Thyroid gland (tissue), 4 donors: ENCODE data around the gene DDI1. TPM values are rescaled to one million over a fixed set of nuclear protein-coding genes. Genes with fewer than 3 reads are reported as not detected.

ENCODE experiments used
- DNase-seq, 2 donors: peaks; one replicate each; pipeline ENCODE4 v3.0.0-alpha.2; 2019
- H3K27ac ChIP-seq, 3 donors: fragments of 200-600 bp; sonication (generic); 1 replicate in 2 of 3; 2 replicates in 1 of 3; pipeline ENCODE4 v1.5.1; 2016 to 2019; ENCODE audit warnings: mild to moderate bottlenecking in 1 of 3, moderate library complexity in 1 of 3
- H3K27me3 ChIP-seq: fragments of 200-600 bp; sonication (generic); one replicate; pipeline ENCODE4 v1.5.1; 2019
- H3K36me3 ChIP-seq, 2 donors: fragments of 200-600 bp; sonication (generic); one replicate each; pipeline ENCODE4 v1.5.1; 2016 to 2019
- H3K4me1 ChIP-seq, 2 donors: fragments of 200-600 bp; sonication (generic); one replicate each; pipeline ENCODE4 v1.5.1; 2017 to 2019
- H3K4me3 ChIP-seq, 3 donors: fragments of 200-600 bp; sonication (generic); replicated peaks in 1 of 3; 1 replicate in 2 of 3; 2 replicates in 1 of 3; pipeline ENCODE4 v1.5.1; 2016; ENCODE audit warnings: mild to moderate bottlenecking in 1 of 3
- H3K9me3 ChIP-seq: fragments of 200-600 bp; sonication (generic); one replicate; pipeline ENCODE4 v1.5.1; 2017
- POLR2A ChIP-seq, 2 donors: fragments of 450-650 bp; IDR thresholded peaks; one replicate each; pipeline ENCODE4 v1.6.1; 2017; ENCODE audit warnings: antibody characterized with exemption in 2 of 2, mild to moderate bottlenecking in 2 of 2, moderate library complexity in 1 of 2
- WGBS, 2 donors: methylation state at CpG; one replicate each; pipeline ENCODE4 v1.1.5; 2017; 5-methylcytosine and 5-hydroxymethylcytosine counted together
- intact Hi-C: fragments of 100-400 bp; cut with DNase I; formaldehyde crosslinking; loops from one replicate; pipeline ENCODE4 v1.15.1; 2023
- total RNA-seq, 4 donors: library from RNA; depleted of rRNA; stranded (reverse); fragments of >200 nt; gene quantifications; one replicate each; pipeline ENCODE4 v1.2.3, GENCODE V29; 2016
- TF ChIP-seq, protein P1 (sequence below), 6 experiments: fragments of 200-600 bp in 3 of 6; fragments of 450-650 bp in 3 of 6; sonication (generic) in 3 of 6; IDR thresholded peaks; one replicate each; pipeline ENCODE4 v1.5.1; 2016 to 2019; ENCODE audit warnings: antibody characterized with exemption in 6 of 6, mild to moderate bottlenecking in 2 of 6, inconsistent platforms in 1 of 6, moderate library complexity in 1 of 6

DDI1 gene
- total RNA-seq, 4 donors from 2014 or later = 0.13 TPM; not detected in 3

DNA sequence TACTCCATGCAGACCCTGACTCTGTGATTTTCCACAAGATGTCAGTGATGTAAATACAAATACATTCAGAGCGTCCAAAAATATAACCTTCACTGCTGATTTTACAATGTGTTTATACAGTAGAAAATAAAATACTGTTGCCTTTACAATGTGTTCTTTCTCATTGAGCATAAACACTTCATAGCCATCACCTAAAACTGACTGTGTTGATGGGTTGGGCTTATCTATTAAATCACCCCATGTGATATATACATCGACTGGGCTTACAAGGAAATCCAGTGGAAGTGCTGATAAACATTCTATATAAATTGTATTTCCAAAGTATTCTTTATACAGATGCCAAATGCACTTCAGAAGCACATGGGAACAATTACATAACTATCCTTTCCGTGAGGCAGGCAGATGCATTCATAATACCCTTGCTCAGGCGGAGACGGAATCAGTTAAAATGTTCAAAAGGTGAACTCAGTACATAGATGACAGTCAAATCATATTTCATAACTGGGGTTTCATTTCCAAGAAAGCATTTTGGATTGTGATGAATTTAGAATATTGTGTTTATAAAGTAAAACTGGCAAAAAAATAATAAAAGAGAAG, 27.7 kb downstream of the DDI1 start:
- no peak overlapping the region for H3K27ac ChIP-seq
- DNase-seq = no peak
- no peak overlapping the region for H3K4me3 ChIP-seq
- H3K9me3 ChIP-seq = no peaks in the 10 kb centered on the region
- no peaks in the 10 kb centered on the region for H3K27me3 ChIP-seq
- intact Hi-C loops = no loop called here
- H3K36me3 ChIP-seq = no peaks in the 10 kb centered on the region
- no peaks in the 10 kb centered on the region for H3K4me1 ChIP-seq
- WGBS, 2 donors = 82 to 86% methylated on average over 5 of the region's 5 CpGs
- TF ChIP-seq, protein P1, sequence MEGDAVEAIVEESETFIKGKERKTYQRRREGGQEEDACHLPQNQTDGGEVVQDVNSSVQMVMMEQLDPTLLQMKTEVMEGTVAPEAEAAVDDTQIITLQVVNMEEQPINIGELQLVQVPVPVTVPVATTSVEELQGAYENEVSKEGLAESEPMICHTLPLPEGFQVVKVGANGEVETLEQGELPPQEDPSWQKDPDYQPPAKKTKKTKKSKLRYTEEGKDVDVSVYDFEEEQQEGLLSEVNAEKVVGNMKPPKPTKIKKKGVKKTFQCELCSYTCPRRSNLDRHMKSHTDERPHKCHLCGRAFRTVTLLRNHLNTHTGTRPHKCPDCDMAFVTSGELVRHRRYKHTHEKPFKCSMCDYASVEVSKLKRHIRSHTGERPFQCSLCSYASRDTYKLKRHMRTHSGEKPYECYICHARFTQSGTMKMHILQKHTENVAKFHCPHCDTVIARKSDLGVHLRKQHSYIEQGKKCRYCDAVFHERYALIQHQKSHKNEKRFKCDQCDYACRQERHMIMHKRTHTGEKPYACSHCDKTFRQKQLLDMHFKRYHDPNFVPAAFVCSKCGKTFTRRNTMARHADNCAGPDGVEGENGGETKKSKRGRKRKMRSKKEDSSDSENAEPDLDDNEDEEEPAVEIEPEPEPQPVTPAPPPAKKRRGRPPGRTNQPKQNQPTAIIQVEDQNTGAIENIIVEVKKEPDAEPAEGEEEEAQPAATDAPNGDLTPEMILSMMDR (IDR thresholded peaks at IDR 0.05) = no peak
- TF ChIP-seq POLR2A (IDR thresholded peaks at IDR 0.05) = no peak

DNA sequence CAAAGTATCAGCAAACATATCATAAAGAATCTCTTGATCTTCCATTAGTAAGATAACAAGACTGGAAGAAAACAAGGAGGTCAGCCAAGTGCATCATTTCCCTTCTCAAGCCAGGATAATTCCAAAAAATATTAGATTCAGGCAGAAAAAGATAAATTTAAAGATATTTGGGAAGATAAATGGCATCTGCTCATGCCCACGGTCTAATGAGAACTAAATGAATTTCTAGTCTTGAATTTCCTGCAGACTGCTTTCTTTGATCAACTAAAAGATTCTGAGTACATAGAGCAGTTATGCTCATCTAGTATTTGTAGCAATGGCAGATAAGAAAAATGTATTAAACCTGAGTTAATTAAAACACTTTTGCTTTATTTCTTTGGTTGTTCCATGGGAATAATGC, 31.1 kb downstream of the DDI1 start:
- WGBS, 2 donors = 74 to 77% methylated on average over 1 of the region's 1 CpG
- Histone ChIP-seq H3K4me1 (no peaks in the 10 kb centered on the region), H3K36me3 (no peaks in the 10 kb centered on the region), H3K9me3 (no peaks in the 10 kb centered on the region), H3K27ac (no peak overlapping the region), H3K4me3 (no peak overlapping the region), H3K27me3 (no peaks in the 10 kb centered on the region)
- TF ChIP-seq, protein P1 (IDR thresholded peaks at IDR 0.05) = no peak
- TF ChIP-seq POLR2A (IDR thresholded peaks at IDR 0.05) = no peak
- DNase-seq = no peak
- intact Hi-C loops = no loop called here

DNA sequence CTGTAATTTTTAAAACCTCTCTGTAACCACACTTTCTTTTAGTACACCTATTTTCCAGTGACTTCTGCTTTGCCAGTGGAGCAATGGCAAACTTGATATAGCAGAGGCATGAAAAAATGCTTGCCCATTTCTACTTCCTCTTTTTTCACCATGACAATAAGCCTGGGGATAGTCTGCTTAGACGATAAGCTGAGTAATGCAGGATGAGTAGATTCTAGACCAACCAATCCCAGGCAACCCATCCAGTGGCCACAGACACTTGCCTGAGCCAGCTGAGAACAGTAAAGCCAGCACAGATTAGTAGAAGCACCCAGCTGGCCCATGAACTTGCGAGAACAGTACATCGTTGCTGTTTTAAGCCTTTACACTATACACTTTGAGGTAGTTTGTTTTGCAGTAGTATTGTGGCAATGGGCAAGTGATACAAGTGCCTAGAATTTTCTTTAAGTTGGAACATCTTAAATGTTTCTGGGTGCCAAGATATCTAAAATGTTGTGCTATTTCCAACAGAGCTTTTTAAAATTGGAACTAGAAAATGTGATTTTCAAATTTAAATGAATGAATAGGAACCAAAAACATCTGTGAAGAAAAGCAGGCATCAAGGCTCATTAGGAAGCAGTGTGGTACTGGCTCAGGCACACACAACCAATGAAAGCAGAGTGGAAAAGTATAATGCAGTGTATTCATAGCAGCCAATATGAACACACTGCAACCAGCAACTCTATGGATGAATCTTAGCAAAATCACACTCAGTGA, 37.7 kb downstream of the DDI1 start:
- no peaks in the 10 kb centered on the region for H3K4me1 ChIP-seq
- WGBS, 2 donors = 44 to 46% methylated on average over 3 of the region's 3 CpGs
- TF ChIP-seq POLR2A (IDR thresholded peaks at IDR 0.05) = no peak
- TF ChIP-seq, protein P1 (IDR thresholded peaks at IDR 0.05) = no peak
- DNase-seq = no peak
- intact Hi-C loops = no loop called here
- H3K4me3 ChIP-seq = no peak overlapping the region
- no peaks in the 10 kb centered on the region for H3K27me3 ChIP-seq
- no peaks in the 10 kb centered on the region for H3K36me3 ChIP-seq
- no peaks in the 10 kb centered on the region for H3K9me3 ChIP-seq
- no peak overlapping the region for H3K27ac ChIP-seq

DNA sequence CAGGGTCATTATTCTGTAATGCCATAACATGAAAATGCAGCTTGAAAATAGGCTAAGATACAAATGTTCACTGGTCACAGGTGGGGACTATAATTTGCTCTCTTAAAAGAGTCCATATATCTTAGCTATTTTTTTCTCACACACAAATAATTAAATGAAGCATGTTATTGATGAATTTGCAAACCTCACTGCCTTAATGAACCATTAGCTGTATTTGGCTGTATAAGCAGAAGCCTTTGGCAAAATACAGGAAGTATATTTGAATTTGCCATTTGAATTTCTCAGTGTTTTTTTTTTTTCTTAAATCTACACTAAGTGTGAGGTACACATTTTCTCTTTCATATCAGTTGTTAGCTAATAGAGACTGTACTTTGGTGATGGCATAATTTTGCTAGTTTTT, 38.7 kb downstream of the DDI1 start:
- TF ChIP-seq, protein P1 (IDR thresholded peaks at IDR 0.05) = no peak
- no peak for TF ChIP-seq POLR2A (IDR thresholded peaks at IDR 0.05)
- no peaks in the 10 kb centered on the region for H3K27me3 ChIP-seq
- no peak overlapping the region for H3K4me3 ChIP-seq
- no peak overlapping the region for H3K27ac ChIP-seq
- H3K4me1 ChIP-seq = no peaks in the 10 kb centered on the region
- intact Hi-C loops = no loop called here
- no peak for DNase-seq
- no peaks in the 10 kb centered on the region for H3K36me3 ChIP-seq
- no peaks in the 10 kb centered on the region for H3K9me3 ChIP-seq

DNA sequence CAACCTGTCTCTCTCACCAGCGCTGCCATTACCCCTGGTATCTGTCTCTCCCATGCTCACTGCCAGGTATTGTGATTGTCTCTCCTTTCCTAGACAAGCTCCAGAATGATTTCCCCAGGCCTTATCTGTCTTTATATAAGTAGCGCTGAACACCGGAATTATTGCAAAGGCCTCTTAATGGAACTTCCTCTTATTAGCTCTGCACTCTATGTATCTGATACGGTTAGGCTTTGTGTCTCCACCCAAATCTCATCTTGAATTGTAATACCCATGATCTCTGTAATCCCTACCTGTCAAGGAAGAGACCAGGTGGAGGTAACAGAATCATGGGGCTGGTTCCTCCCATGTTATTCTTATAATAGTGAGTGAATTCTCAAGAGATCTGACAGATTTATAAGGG, 39.3 kb downstream of the DDI1 start:
- Histone ChIP-seq H3K27me3 (no peaks in the 10 kb centered on the region), H3K27ac (no peak overlapping the region), H3K9me3 (no peaks in the 10 kb centered on the region), H3K4me3 (no peak overlapping the region), H3K36me3 (no peaks in the 10 kb centered on the region), H3K4me1 (no peaks in the 10 kb centered on the region)
- intact Hi-C loops = no loop called here
- TF ChIP-seq, protein P1 (IDR thresholded peaks at IDR 0.05) = no peak
- TF ChIP-seq POLR2A (IDR thresholded peaks at IDR 0.05) = no peak
- no peak for DNase-seq
- WGBS, 2 donors = 91 to 92% methylated on average over 4 of the region's 4 CpGs
